GM20431 (cell line): ENCODE measurements around the gene SYN1.

Experiments
- in situ Hi-C: fragments of 300-500 bp; cut with MseI, MboI; formaldehyde crosslinking; loops from one replicate; pipeline ENCODE4 v1.15.0; 2020; ENCODE audit warnings: low sequenced_read_pairs; ENCODE audit not compliant: unreplicated experiment

SYN1 gene

GRCh38 chrX:47634871-47635575 is 15.4 kb upstream of the SYN1 start:
- in situ Hi-C loops = no loop called here

GRCh38 chrX:47633689-47634590 is 14.3 kb upstream of the SYN1 start:
- in situ Hi-C loops = no loop called here

GRCh38 chrX:47632666-47633065 is 13.0 kb upstream of the SYN1 start:
- in situ Hi-C loops = no loop called here

GRCh38 chrX:47631676-47632075 is 12.0 kb upstream of the SYN1 start:
- in situ Hi-C loops = no loop called here

- in situ Hi-C loops = no loop called here
Measured at GRCh38 chrX:47629419-47630200, 10.0 kb upstream of the SYN1 start, which contains the start of gene CFP. Gene CFP (minus strand): TSS chrX:47629930. CDS start chrX:47629844, 86 bp downstream.

- in situ Hi-C loops = no loop called here
Measured at GRCh38 chrX:47628982-47629381, 9.3 kb upstream of the SYN1 start.

- in situ Hi-C loops = no loop called here
Measured at GRCh38 chrX:47625365-47625764, 5.7 kb upstream of the SYN1 start.

- in situ Hi-C loops = no loop called here
Measured at GRCh38 chrX:47623540-47624027, 3.9 kb upstream of the SYN1 start.

GRCh38 chrX:47621851-47622250 is 2.2 kb upstream of the SYN1 start:
- in situ Hi-C loops = no loop called here

GRCh38 chrX:47620303-47620685 is 637 bp upstream of the SYN1 start:
- in situ Hi-C loops = no loop called here

- in situ Hi-C loops = no loop called here
Measured at GRCh38 chrX:47618923-47619485, 653 bp downstream of the SYN1 start.

GRCh38 chrX:47614618-47615017 is 5.0 kb downstream of the SYN1 start:
- in situ Hi-C loops = no loop called here

GRCh38 chrX:47613082-47613481 is 6.6 kb downstream of the SYN1 start:
- in situ Hi-C loops = no loop called here

- in situ Hi-C loops = no loop called here
Measured at GRCh38 chrX:47612418-47612817, 7.2 kb downstream of the SYN1 start.

GRCh38 chrX:47611926-47612325 is 7.7 kb downstream of the SYN1 start:
- in situ Hi-C loops = no loop called here

- in situ Hi-C loops = no loop called here
Measured at GRCh38 chrX:47611489-47611888, 8.2 kb downstream of the SYN1 start.

GRCh38 chrX:47610511-47610910 is 9.1 kb downstream of the SYN1 start:
- in situ Hi-C loops = no loop called here

- in situ Hi-C loops = no loop called here
Measured at GRCh38 chrX:47608130-47608810, 11.4 kb downstream of the SYN1 start.

GRCh38 chrX:47607091-47607490 is 12.6 kb downstream of the SYN1 start:
- in situ Hi-C loops = no loop called here

GRCh38 chrX:47605024-47605423 is 14.6 kb downstream of the SYN1 start:
- in situ Hi-C loops = no loop called here
